ENCODE measurements around the gene PYGO1. TPM values are rescaled to one million over a fixed set of nuclear protein-coding genes. Genes with fewer than 3 reads are reported as not detected.

The PYGO1 gene
- total and polyA plus RNA-seq, 2 of the 8 experiments (the other 6 are each of a cell fraction or from before 2014, with no cell fraction given): 0.50 to 1.1 TPM

DNA sequence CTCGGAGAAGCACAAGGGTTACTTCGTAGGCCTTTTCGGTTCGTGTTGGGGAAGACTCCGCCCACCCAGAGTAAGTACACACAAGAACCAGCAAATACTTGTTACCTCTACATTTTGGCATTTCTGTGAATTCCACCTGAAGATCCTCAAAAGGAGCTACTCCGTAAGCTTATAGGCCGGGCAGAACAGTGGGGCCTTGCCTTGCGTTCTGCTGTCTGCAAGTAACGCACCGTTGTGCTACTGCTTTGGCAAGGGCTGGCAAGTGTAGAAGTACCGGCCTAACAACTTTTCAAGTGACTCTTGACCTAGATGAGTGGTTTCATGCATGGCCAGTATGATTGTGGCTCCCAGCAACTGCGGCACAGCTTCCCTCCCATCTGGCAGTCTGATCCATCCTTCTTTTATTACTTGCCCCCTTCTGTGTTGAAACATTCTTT lies 73.7 kb downstream of the PYGO1 start:
- no peak overlapping the region for H3K18ac ChIP-seq (ENCODE audit: extremely low read depth, low read length)
- no peaks in the 10 kb centered on the region for H3K27me3 ChIP-seq (replicated peaks in 1 of 4; ENCODE audit: control insufficient read depth in 3 of 4, extremely low read depth in 1 of 4, insufficient read depth in 3 of 4, low read length in 3 of 4)
- H3K23me2 ChIP-seq (ENCODE audit: low read depth, low read length): no peaks in the 10 kb centered on the region
- no peaks in the 10 kb centered on the region for H3K4me1 ChIP-seq (replicated peaks in 1 of 4; ENCODE audit: control insufficient read depth in 3 of 4, insufficient read depth in 4 of 4, low read length in 3 of 4)
- DNase-seq (ENCODE audit: low read depth in 1 of 2, low spot score in 2 of 2) (no peak), FAIRE-seq (no peak)
- ChIA-PET CTCF (ENCODE audit: partially characterized antibody) (interaction anchor here (0.7 to 8.6 kb wide), 25 partner anchors 9 to 331 kb away, joined by 3 to 111 read pairs (median 4); partner anchors contain the start of genes PIERCE2 and PYGO1), POLR2A (ENCODE audit: partially characterized antibody) (no interaction called here)
- no peak overlapping the region for H4K5ac ChIP-seq (ENCODE audit: insufficient read length, low read depth, low read length)
- no peak overlapping the region for H3K14ac ChIP-seq (ENCODE audit: insufficient read length)
- H2BK120ac ChIP-seq (replicated peaks; ENCODE audit: low read depth, low read length): no peak overlapping the region
- H4K8ac ChIP-seq (ENCODE audit: extremely low read depth, insufficient read depth, low read length): peak overlapping the region; percentile 53; the same call in 1 of the 2 replicates
- WGBS, 2 experiments (ENCODE audit: extremely low coverage in 1 of 2, insufficient coverage in 1 of 2, insufficient read length in 1 of 2, insufficient replicate concordance in 2 of 2, low coverage in 1 of 2, low lambda C conversion rate in 2 of 2, missing lambda C conversion rate in 1 of 2): 92% methylated on average over 12 of the region's 12 CpGs; no CpG with 5 or more reads in 1 of the 2 experiments
- H3K4me2 ChIP-seq (ENCODE audit: insufficient read depth in 1 of 2, low read depth in 2 of 2, low read length in 2 of 2): no peak overlapping the region
- H3K27ac ChIP-seq (ENCODE audit: low read depth, low read length): no peak overlapping the region
- no peaks in the 10 kb centered on the region for H3K79me1 ChIP-seq (ENCODE audit: low read depth, low read length)
- no peaks in the 10 kb centered on the region for H3K9me3 ChIP-seq (ENCODE audit: insufficient read depth in 2 of 2, low read depth in 1 of 2, low read length in 1 of 2)
- H3K9ac ChIP-seq (replicated peaks in 1 of 4; ENCODE audit: extremely low read depth in 1 of 4, low read depth in 3 of 4, low read length in 3 of 4): no peak overlapping the region
- H3K36me3 ChIP-seq (ENCODE audit: control insufficient read depth in 2 of 4, insufficient read depth in 4 of 4, low read length in 3 of 4): no peaks in the 10 kb centered on the region
- TF ChIP-seq TEAD4 (IDR thresholded peaks at IDR 0.05; ENCODE audit: low read depth, low read length) (no peak), EZH2 (IDR thresholded peaks at IDR 0.05; ENCODE audit: low read depth, low read length, severe bottlenecking) (no peak), BACH1 (IDR thresholded peaks at IDR 0.05; ENCODE audit: low read length) (no peak), TAF1 (IDR thresholded peaks at IDR 0.05; ENCODE audit: low read depth, low read length) (no peak), BCL11A (IDR thresholded peaks at IDR 0.05; ENCODE audit: low read depth in 2 of 2, low read length in 2 of 2) (no peak), CHD1 (IDR thresholded peaks at IDR 0.05; ENCODE audit: low read depth, low read length) (no peak), EGR1 (IDR thresholded peaks at IDR 0.05; ENCODE audit: borderline replicate concordance, low read depth, low read length) (no peak), POLR2AphosphoS5 (IDR thresholded peaks at IDR 0.05; ENCODE audit: low read depth, low read length) (no peak)
- TF ChIP-seq, protein P1, sequence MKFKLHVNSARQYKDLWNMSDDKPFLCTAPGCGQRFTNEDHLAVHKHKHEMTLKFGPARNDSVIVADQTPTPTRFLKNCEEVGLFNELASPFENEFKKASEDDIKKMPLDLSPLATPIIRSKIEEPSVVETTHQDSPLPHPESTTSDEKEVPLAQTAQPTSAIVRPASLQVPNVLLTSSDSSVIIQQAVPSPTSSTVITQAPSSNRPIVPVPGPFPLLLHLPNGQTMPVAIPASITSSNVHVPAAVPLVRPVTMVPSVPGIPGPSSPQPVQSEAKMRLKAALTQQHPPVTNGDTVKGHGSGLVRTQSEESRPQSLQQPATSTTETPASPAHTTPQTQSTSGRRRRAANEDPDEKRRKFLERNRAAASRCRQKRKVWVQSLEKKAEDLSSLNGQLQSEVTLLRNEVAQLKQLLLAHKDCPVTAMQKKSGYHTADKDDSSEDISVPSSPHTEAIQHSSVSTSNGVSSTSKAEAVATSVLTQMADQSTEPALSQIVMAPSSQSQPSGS (IDR thresholded peaks at IDR 0.05; ENCODE audit: low read length): no peak
- no peak overlapping the region for H3K4me3 ChIP-seq (ENCODE audit: extremely low read depth in 1 of 4, insufficient read depth in 2 of 4, low read depth in 3 of 4, low read length in 4 of 4)
- no peak overlapping the region for H2AK5ac ChIP-seq (ENCODE audit: low read depth, low read length)
- no peaks in the 10 kb centered on the region for H3K79me2 ChIP-seq (ENCODE audit: control insufficient read depth in 1 of 2, insufficient read depth in 2 of 2, low read length in 2 of 2)
- no peak overlapping the region for H4K91ac ChIP-seq (replicated peaks; ENCODE audit: insufficient read length, low read length)
- H3K56ac ChIP-seq (replicated peaks; ENCODE audit: insufficient read length, low read depth, low read length): no peak overlapping the region
- no peak overlapping the region for H2BK20ac ChIP-seq (ENCODE audit: low read length)
- H4K20me1 ChIP-seq (replicated peaks in 1 of 2; ENCODE audit: control insufficient read depth in 1 of 2, insufficient read depth in 2 of 2, low read length in 2 of 2): no peaks in the 10 kb centered on the region
- no peak overlapping the region for H3K23ac ChIP-seq (ENCODE audit: insufficient read length)
- no peak overlapping the region for H2BK5ac ChIP-seq (ENCODE audit: low read depth, low read length)
- H2AFZ ChIP-seq (ENCODE audit: low read length): peak overlapping the region; percentile 18; the same call in 1 of the 2 replicates
- no peak overlapping the region for H3K4ac ChIP-seq (replicated peaks; ENCODE audit: insufficient read length, low read depth, low read length)
- H2BK15ac ChIP-seq (ENCODE audit: low read length): no peak overlapping the region
- no peak overlapping the region for H2BK12ac ChIP-seq (ENCODE audit: low read depth, low read length)
